ENCODE data around the gene C11orf98. TPM values are rescaled to one million over a fixed set of nuclear protein-coding genes. Genes with fewer than 3 reads are reported as not detected.

The C11orf98 gene
- total and polyA plus RNA-seq, 2 donors (not counting 3 experiments of a cell fraction or from before 2014, with no cell fraction given): 39.5 to 61.0 TPM

DNA sequence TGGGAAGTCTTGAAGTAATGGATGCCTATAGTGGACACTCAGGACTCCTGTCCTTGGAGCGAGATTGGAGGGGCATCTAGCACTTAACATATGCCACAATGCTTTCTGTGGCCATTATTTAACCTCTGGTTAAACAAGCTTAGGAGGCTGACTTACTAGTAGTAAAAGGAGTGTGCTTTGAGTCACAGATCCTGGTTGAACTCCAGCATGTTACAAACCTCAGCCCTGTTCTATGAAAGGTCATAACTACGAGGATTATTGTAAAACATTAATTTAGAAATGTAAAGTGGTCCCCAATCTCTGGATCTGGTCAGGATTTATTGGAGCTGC is 8.2 kb upstream of the C11orf98 start:
- H3K27me3 ChIP-seq (ENCODE audit: control insufficient read depth in 2 of 2, insufficient read depth in 2 of 2, low read length in 2 of 2): no peaks in the 10 kb centered on the region
- no peak overlapping the region for H3K9ac ChIP-seq (replicated peaks; ENCODE audit: extremely low read depth, insufficient read depth, low read length)
- peaks cover 0 to 17% of the 10 kb centered on the region in 2 experiments for H3K36me3 ChIP-seq (ENCODE audit: control insufficient read depth in 2 of 2, extremely low read depth in 1 of 2, insufficient read depth in 2 of 2, low read length in 2 of 2)
- ChIA-PET CTCF (interaction anchor here (1.1 kb wide), 1 partner anchor 17 kb away, joined by 3 read pairs; no protein-coding TSS in a partner anchor), POLR2A (interaction anchor here (3.4 kb wide), 1 partner anchor 8 kb away, joined by 25 read pairs; the partner anchor contains the start of genes C11orf98 and CSKMT)
- H2AFZ ChIP-seq (ENCODE audit: low read depth, low read length): no peak overlapping the region
- no peak overlapping the region for H3K27ac ChIP-seq (ENCODE audit: insufficient read depth, low read depth, low read length)
- BruUV-seq (replicated peaks): no TSS peak
- H3K4me1 ChIP-seq (ENCODE audit: control insufficient read depth, extremely low read depth, insufficient read depth, low read length): peaks cover 9% of the 10 kb centered on the region
- DNase-seq (ENCODE audit: low read depth, low spot score) (no peak), FAIRE-seq (no peak)
- no peaks in the 10 kb centered on the region for H3K9me1 ChIP-seq (replicated peaks; ENCODE audit: control insufficient read depth, extremely low read depth, insufficient read depth, low read length)
- no peaks in the 10 kb centered on the region for H4K20me1 ChIP-seq (replicated peaks; ENCODE audit: control insufficient read depth, extremely low read depth, insufficient read depth, low read length)
- no peak overlapping the region for H3K4me2 ChIP-seq (ENCODE audit: insufficient read depth, low read length)
- H3K9me3 ChIP-seq (replicated peaks; ENCODE audit: control insufficient read depth, insufficient read depth, low read length): no peaks in the 10 kb centered on the region
- TF ChIP-seq GATA2 (IDR thresholded peaks at IDR 0.05; ENCODE audit: insufficient read depth, insufficient read length, low read depth, low read length) (no peak), EZH2 (IDR thresholded peaks at IDR 0.05; ENCODE audit: borderline replicate concordance, low read depth, low read length, severe bottlenecking) (no peak), POLR2AphosphoS5 (IDR thresholded peaks at IDR 0.05; ENCODE audit: insufficient read depth, low read depth, low read length) (no peak), MYC (IDR thresholded peaks at IDR 0.05; ENCODE audit: low read depth, low read length) (no peak), JUN (IDR thresholded peaks at IDR 0.05; ENCODE audit: borderline replicate concordance, insufficient read depth, insufficient read length, low read depth) (no peak)
- TF ChIP-seq, protein P1, sequence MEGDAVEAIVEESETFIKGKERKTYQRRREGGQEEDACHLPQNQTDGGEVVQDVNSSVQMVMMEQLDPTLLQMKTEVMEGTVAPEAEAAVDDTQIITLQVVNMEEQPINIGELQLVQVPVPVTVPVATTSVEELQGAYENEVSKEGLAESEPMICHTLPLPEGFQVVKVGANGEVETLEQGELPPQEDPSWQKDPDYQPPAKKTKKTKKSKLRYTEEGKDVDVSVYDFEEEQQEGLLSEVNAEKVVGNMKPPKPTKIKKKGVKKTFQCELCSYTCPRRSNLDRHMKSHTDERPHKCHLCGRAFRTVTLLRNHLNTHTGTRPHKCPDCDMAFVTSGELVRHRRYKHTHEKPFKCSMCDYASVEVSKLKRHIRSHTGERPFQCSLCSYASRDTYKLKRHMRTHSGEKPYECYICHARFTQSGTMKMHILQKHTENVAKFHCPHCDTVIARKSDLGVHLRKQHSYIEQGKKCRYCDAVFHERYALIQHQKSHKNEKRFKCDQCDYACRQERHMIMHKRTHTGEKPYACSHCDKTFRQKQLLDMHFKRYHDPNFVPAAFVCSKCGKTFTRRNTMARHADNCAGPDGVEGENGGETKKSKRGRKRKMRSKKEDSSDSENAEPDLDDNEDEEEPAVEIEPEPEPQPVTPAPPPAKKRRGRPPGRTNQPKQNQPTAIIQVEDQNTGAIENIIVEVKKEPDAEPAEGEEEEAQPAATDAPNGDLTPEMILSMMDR (IDR thresholded peaks at IDR 0.05; ENCODE audit: extremely low read depth in 1 of 2, insufficient read depth in 1 of 2, low read depth in 1 of 2, low read length in 2 of 2): no peak
- TF ChIP-seq, protein P2, sequence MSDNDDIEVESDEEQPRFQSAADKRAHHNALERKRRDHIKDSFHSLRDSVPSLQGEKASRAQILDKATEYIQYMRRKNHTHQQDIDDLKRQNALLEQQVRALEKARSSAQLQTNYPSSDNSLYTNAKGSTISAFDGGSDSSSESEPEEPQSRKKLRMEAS (IDR thresholded peaks at IDR 0.05; ENCODE audit: insufficient read depth, insufficient read length): no peak
- H3K79me2 ChIP-seq (ENCODE audit: control insufficient read depth, insufficient read depth, low read length): peaks cover 25% of the 10 kb centered on the region
- intact Hi-C loops (cut with micrococcal nuclease): no loop called here
- no peak overlapping the region for H3K4me3 ChIP-seq (replicated peaks in 1 of 3; ENCODE audit: insufficient read depth in 1 of 3, low read depth in 1 of 3, low read length in 3 of 3)
- dilution Hi-C loops (cut with MboI; ENCODE audit: extremely low pct_ligation_motif_present, low sequenced_read_pairs): no loop called here

Data from endothelial cell of umbilical vein (primary cell).